Vagina (tissue), 2 donors: ENCODE measurements around the gene SPRR2G. TPM values are rescaled to one million over a fixed set of nuclear protein-coding genes. Genes with fewer than 3 reads are reported as not detected.
"Not testable (repeated sequence)": the region's sequence is repeated elsewhere in the genome, so short reads cannot be mapped to it uniquely, and the experiment has no call there.

Source experiments
- DNase-seq, 2 donors: peaks; one replicate each; pipeline ENCODE4 v3.0.0-alpha.2; 2017; ENCODE audit errors: extremely low spot score in 2 of 2
- H3K27ac ChIP-seq: fragments of 200-600 bp; sonication (generic); one replicate; pipeline ENCODE4 v1.5.1; 2019
- H3K27me3 ChIP-seq: fragments of 200-600 bp; sonication (generic); one replicate; pipeline ENCODE4 v1.5.1; 2019
- H3K36me3 ChIP-seq, 2 donors: fragments of 200-600 bp; sonication (generic); one replicate each; pipeline ENCODE4 v1.5.1; 2017 to 2019
- H3K4me1 ChIP-seq: fragments of 200-600 bp; sonication (generic); one replicate; pipeline ENCODE4 v1.5.1; 2019
- H3K4me3 ChIP-seq, 2 donors: fragments of 200-600 bp; sonication (generic); 1 replicate in 1 of 2; 2 replicates in 1 of 2; pipeline ENCODE4 v1.5.1; 2016 to 2019
- H3K9me3 ChIP-seq: fragments of 200-600 bp; sonication (generic); one replicate; pipeline ENCODE4 v1.5.1; 2019
- CTCF ChIP-seq, 3 experiments: fragments of 450-650 bp in 2 of 3; fragments of 200-600 bp in 1 of 3; sonication (generic) in 1 of 3; IDR thresholded peaks; one replicate each; pipeline ENCODE4 v1.5.1; 2017 to 2019; ENCODE audit warnings: antibody characterized with exemption in 3 of 3, mild to moderate bottlenecking in 2 of 3, moderate library complexity in 2 of 3
- POLR2A ChIP-seq, 2 donors: fragments of 450-650 bp; IDR thresholded peaks; one replicate each; pipeline ENCODE4 v1.6.1; 2017; ENCODE audit warnings: antibody characterized with exemption in 2 of 2, mild to moderate bottlenecking in 2 of 2, moderate library complexity in 2 of 2
- POLR2AphosphoS5 ChIP-seq, 2 donors: sonication (generic); formaldehyde crosslinking; IDR thresholded peaks; one replicate each; pipeline ENCODE4 v1.9.0; 2017; ENCODE audit warnings: antibody characterized with exemption in 2 of 2, mild to moderate bottlenecking in 2 of 2, low read depth in 1 of 2; ENCODE audit not compliant: insufficient read depth in 1 of 2
- intact Hi-C: fragments of 100-400 bp; cut with DNase I; formaldehyde crosslinking; loops from one replicate; pipeline ENCODE4 v1.15.1; 2023
- total RNA-seq: library from RNA; depleted of rRNA; stranded (reverse); fragments of >200 nt; gene quantifications from one replicate; pipeline ENCODE4 v1.2.3, GENCODE V29; 2016

SPRR2G gene
- total RNA-seq, 1 donor from 2014 or later: not detected

DNA sequence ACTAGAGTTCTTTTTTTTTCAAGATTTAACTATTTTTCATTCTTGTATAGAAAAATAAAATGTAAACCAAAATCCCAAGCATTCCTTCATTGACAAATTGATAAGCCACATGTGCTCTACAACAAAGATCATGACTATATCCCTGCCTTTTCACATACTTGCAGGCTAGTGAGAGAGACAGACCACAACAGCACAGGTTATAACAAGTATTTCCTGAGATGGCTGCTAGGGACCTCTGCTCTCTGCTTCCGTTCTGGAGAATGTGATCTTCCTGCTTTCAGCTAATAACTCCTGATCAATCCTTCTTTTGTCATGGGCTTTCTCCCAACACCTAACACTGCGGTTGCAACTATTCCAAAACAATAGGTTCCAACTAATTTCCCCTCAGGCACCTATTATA is 23.4 kb downstream of the SPRR2G start:
- Histone ChIP-seq H3K4me3 (no peak overlapping the region), H3K27me3 (no peaks in the 10 kb centered on the region), H3K9me3 (no peaks in the 10 kb centered on the region), H3K27ac (no peak overlapping the region), H3K4me1 (no peaks in the 10 kb centered on the region), H3K36me3 (no peaks in the 10 kb centered on the region)
- no peak for DNase-seq
- intact Hi-C loops: no loop called here
- TF ChIP-seq POLR2A (IDR thresholded peaks at IDR 0.05): no peak
- no peak for TF ChIP-seq POLR2AphosphoS5 (IDR thresholded peaks at IDR 0.05; ENCODE audit: insufficient read depth in 1 of 2, low read depth in 1 of 2)
- TF ChIP-seq CTCF (IDR thresholded peaks at IDR 0.05): no peak

DNA sequence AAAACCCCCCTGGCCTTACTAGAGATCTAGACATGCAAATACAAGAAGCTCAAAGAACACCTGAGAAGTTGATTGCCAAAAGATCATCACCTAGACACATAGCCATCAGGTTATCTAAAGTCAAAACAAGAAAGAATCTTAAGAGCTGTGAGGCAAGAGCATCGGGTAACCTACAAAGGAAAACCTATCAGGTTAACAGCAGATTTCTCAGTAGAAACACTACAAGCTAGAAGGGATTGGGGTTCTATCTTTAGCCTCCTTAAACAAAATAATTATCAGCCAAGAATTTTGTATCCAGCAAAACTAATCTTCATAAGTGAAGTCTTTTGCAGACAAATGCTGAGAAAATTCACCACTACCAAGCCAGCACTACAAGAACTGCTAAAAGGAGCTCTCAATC is 25.2 kb downstream of the SPRR2G start:
- no peaks in the 10 kb centered on the region for H3K9me3 ChIP-seq
- H3K36me3 ChIP-seq: no peaks in the 10 kb centered on the region
- H3K4me3 ChIP-seq: no peak overlapping the region
- intact Hi-C loops: no loop called here
- H3K27me3 ChIP-seq: no peaks in the 10 kb centered on the region
- no peak for TF ChIP-seq POLR2AphosphoS5 (IDR thresholded peaks at IDR 0.05; ENCODE audit: insufficient read depth in 1 of 2, low read depth in 1 of 2)
- no peak for TF ChIP-seq CTCF (IDR thresholded peaks at IDR 0.05)
- no peak for TF ChIP-seq POLR2A (IDR thresholded peaks at IDR 0.05)
- no peak overlapping the region for H3K27ac ChIP-seq
- DNase-seq: no peak
- H3K4me1 ChIP-seq: no peaks in the 10 kb centered on the region

DNA sequence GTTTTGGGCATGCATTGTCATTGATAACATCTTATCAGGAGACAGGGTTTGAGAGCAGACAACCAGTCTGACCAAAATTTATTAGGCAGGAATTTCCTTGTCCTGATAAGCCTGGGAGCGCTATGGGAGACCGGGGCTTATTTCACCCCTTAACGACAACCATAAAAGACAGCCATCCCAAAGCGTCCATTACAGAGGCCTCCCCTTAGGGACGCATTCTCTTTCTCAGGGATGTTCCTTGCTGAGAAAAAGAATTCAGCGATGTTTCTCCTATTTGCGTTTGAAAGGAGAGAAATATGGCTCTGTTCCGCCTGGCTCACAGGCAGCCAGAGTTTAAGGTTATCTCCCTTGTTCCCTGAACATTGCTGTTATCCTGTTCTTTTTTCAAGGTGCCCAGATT is 26.9 kb downstream of the SPRR2G start:
- H3K4me1 ChIP-seq, H3K9me3 ChIP-seq, intact Hi-C loops, H3K27ac ChIP-seq, H3K36me3 ChIP-seq, DNase-seq, H3K4me3 ChIP-seq, H3K27me3 ChIP-seq: not testable (repeated sequence)

GRCh38 chr1:153122831-153123421 is 27.8 kb downstream of the SPRR2G start:
- Histone ChIP-seq H3K4me1 (no peaks in the 10 kb centered on the region), H3K9me3 (no peaks in the 10 kb centered on the region), H3K36me3 (no peaks in the 10 kb centered on the region), H3K27me3 (no peaks in the 10 kb centered on the region), H3K4me3 (no peak overlapping the region), H3K27ac (no peak overlapping the region)
- TF ChIP-seq POLR2A (IDR thresholded peaks at IDR 0.05): no peak
- TF ChIP-seq POLR2AphosphoS5 (IDR thresholded peaks at IDR 0.05; ENCODE audit: insufficient read depth in 1 of 2, low read depth in 1 of 2): no peak
- TF ChIP-seq CTCF (IDR thresholded peaks at IDR 0.05): no peak
- intact Hi-C loops: no loop called here
- DNase-seq: no peak

DNA sequence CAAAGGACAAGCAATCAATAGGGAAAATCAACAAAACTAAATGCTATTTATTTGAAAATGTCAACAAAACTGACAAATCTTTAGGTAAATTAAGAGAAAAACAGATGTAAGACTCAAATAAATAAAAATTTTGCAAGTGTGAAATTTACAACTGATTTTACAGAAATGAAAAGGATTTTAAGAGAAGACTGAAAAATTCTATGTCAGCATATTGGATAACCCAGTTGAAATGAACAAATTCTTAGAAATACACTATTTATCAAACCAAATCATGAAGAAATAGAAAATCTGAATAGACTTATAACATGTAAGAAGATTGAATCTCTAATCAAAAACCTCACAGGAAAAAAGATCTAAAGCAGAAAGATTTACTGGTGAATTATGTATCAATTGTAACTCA is 29.7 kb downstream of the SPRR2G start:
- H3K36me3 ChIP-seq: no peaks in the 10 kb centered on the region
- no peak overlapping the region for H3K27ac ChIP-seq
- no peak for DNase-seq
- H3K9me3 ChIP-seq: no peaks in the 10 kb centered on the region
- H3K4me3 ChIP-seq: no peak overlapping the region
- intact Hi-C loops: no loop called here
- H3K4me1 ChIP-seq: no peaks in the 10 kb centered on the region
- no peak for TF ChIP-seq POLR2AphosphoS5 (IDR thresholded peaks at IDR 0.05; ENCODE audit: insufficient read depth in 1 of 2, low read depth in 1 of 2)
- TF ChIP-seq POLR2A (IDR thresholded peaks at IDR 0.05): no peak
- TF ChIP-seq CTCF (IDR thresholded peaks at IDR 0.05): no peak
- H3K27me3 ChIP-seq: no peaks in the 10 kb centered on the region
